ENCODE measurements around the gene PAK1.

GRCh38 chr11:77442394-77443053 lies 31.4 kb downstream of the PAK1 start:
- TF ChIP-seq TAF1 (IDR thresholded peaks at IDR 0.05; ENCODE audit: low read depth, low read length) (no peak), POLR2AphosphoS5 (IDR thresholded peaks at IDR 0.05; ENCODE audit: low read depth, low read length) (no peak)
